Endothelial cell (in vitro differentiated cells): ENCODE measurements around the gene PLIN4. TPM values are rescaled to one million over a fixed set of nuclear protein-coding genes. Genes with fewer than 3 reads are reported as not detected.

ENCODE experiments used
- DNase-seq: peaks from one replicate; pipeline ENCODE4 v3.0.0; 2021; ENCODE audit warnings: low spot score
- H3K27ac Mint-ChIP-seq: one replicate; pipeline ENCODE4 v1.8.0; 2021; ENCODE audit warnings: mixed read lengths, inconsistent platforms; ENCODE audit not compliant: unreplicated experiment
- H3K27me3 Mint-ChIP-seq: one replicate; pipeline ENCODE4 v1.8.0; 2021; ENCODE audit warnings: mild to moderate bottlenecking, moderate library complexity, mixed read lengths, inconsistent platforms; ENCODE audit not compliant: unreplicated experiment
- H3K36me3 Mint-ChIP-seq: one replicate; pipeline ENCODE4 v1.8.0; 2021; ENCODE audit warnings: mild to moderate bottlenecking, low read depth, mixed read lengths, inconsistent platforms; ENCODE audit not compliant: unreplicated experiment
- H3K4me1 Mint-ChIP-seq: one replicate; pipeline ENCODE4 v1.8.0; 2021; ENCODE audit warnings: mild to moderate bottlenecking, mixed read lengths, inconsistent platforms; ENCODE audit not compliant: unreplicated experiment
- H3K4me3 Mint-ChIP-seq: one replicate; pipeline ENCODE4 v1.8.0; 2021; ENCODE audit warnings: mild to moderate bottlenecking, mixed read lengths, inconsistent platforms; ENCODE audit not compliant: unreplicated experiment
- H3K9me3 Mint-ChIP-seq: one replicate; pipeline ENCODE4 v1.8.0; 2021; ENCODE audit warnings: mixed read lengths, inconsistent platforms; ENCODE audit not compliant: unreplicated experiment
- CTCF ChIP-seq: fragments of 200-600 bp; sonication (generic); IDR thresholded peaks from one replicate; pipeline ENCODE4 v1.5.0; 2021; ENCODE audit warnings: antibody characterized with exemption; ENCODE audit not compliant: unreplicated experiment
- total RNA-seq: library from RNA; stranded (reverse); fragmentation: NEBNext Ultra II Directional; extraction: Animal tissue kit (Norgen Biotek cat#: 25700); gene quantifications from one replicate; pipeline ENCODE4 v1.2.1, GENCODE V29; 2021; ENCODE audit not compliant: unreplicated experiment

The PLIN4 gene
- total RNA-seq, 1 donor from 2014 or later, result 0.13 TPM

GRCh38 chr19:4516199-4516938 lies 1.9 kb downstream of the PLIN4 start:
- H3K4me1 Mint-ChIP-seq, result peaks cover 3% of the 10 kb centered on the region
- no peak for DNase-seq
- no peaks in the 10 kb centered on the region for H3K9me3 Mint-ChIP-seq
- no peak overlapping the region for H3K4me3 Mint-ChIP-seq
- TF ChIP-seq CTCF, result no peak
- H3K27ac Mint-ChIP-seq, result no peak overlapping the region
- peaks cover 20% of the 10 kb centered on the region for H3K27me3 Mint-ChIP-seq
- H3K36me3 Mint-ChIP-seq, result no peaks in the 10 kb centered on the region

GRCh38 chr19:4515732-4516131 lies 2.6 kb downstream of the PLIN4 start:
- peaks cover 3% of the 10 kb centered on the region for H3K4me1 Mint-ChIP-seq
- TF ChIP-seq CTCF, result no peak
- no peak for DNase-seq
- no peaks in the 10 kb centered on the region for H3K36me3 Mint-ChIP-seq
- H3K27me3 Mint-ChIP-seq, result peaks cover 18% of the 10 kb centered on the region
- H3K27ac Mint-ChIP-seq, result no peak overlapping the region
- no peak overlapping the region for H3K4me3 Mint-ChIP-seq
- H3K9me3 Mint-ChIP-seq, result no peaks in the 10 kb centered on the region

GRCh38 chr19:4513248-4513647 lies 5.0 kb downstream of the PLIN4 start:
- H3K27me3 Mint-ChIP-seq, result peaks cover 18% of the 10 kb centered on the region
- no peak for TF ChIP-seq CTCF
- H3K4me3 Mint-ChIP-seq, result no peak overlapping the region
- no peaks in the 10 kb centered on the region for H3K4me1 Mint-ChIP-seq
- H3K27ac Mint-ChIP-seq, result no peak overlapping the region
- no peaks in the 10 kb centered on the region for H3K9me3 Mint-ChIP-seq
- H3K36me3 Mint-ChIP-seq, result no peaks in the 10 kb centered on the region
- DNase-seq, result no peak

GRCh38 chr19:4512070-4512469 lies 6.2 kb downstream of the PLIN4 start:
- no peak for TF ChIP-seq CTCF
- Mint-ChIP-seq H3K27me3 (peaks cover 25% of the 10 kb centered on the region), H3K4me1 (no peaks in the 10 kb centered on the region), H3K27ac (no peak overlapping the region), H3K4me3 (no peak overlapping the region), H3K9me3 (no peaks in the 10 kb centered on the region), H3K36me3 (peaks cover 2% of the 10 kb centered on the region)
- no peak for DNase-seq

- H3K4me1 Mint-ChIP-seq, result no peaks in the 10 kb centered on the region
- H3K9me3 Mint-ChIP-seq, result no peaks in the 10 kb centered on the region
- DNase-seq, result no peak
- TF ChIP-seq CTCF, result no peak
- H3K4me3 Mint-ChIP-seq, result no peak overlapping the region
- H3K27me3 Mint-ChIP-seq, result peaks cover 25% of the 10 kb centered on the region
- H3K36me3 Mint-ChIP-seq, result peaks cover 8% of the 10 kb centered on the region
- H3K27ac Mint-ChIP-seq, result no peak overlapping the region
Observed at GRCh38 chr19:4511300-4512054, 6.8 kb downstream of the PLIN4 start.
